BJ (cell line): ENCODE measurements around the gene SMIM7. TPM values are rescaled to one million over a fixed set of nuclear protein-coding genes. Genes with fewer than 3 reads are reported as not detected.

Experiments used
- CTCF ChIA-PET: fragments of 350-600 bp; formaldehyde crosslinking; extraction: SDS; loops from one replicate; lab custom pipeline; 2021; ENCODE audit warnings: antibody characterized with exemption, inconsistent platforms; lab: Yijun Ruan, JAX
- POLR2A ChIA-PET: fragments of 300-600 bp; sonication (Branson Sonifier 250); formaldehyde crosslinking; extraction: SDS; loops from one replicate; lab custom pipeline; 2021; ENCODE audit warnings: antibody characterized with exemption; lab: Charles Lee
- DNase-seq: peaks from one replicate; pipeline ENCODE4 v3.0.0-alpha.2; 2011; ENCODE audit warnings: low read depth
- H3K27me3 ChIP-seq: 2 replicates; pipeline ENCODE4 v1.6.0; 2011; ENCODE audit warnings: low read length; ENCODE audit not compliant: control insufficient read depth, insufficient read depth
- H3K36me3 ChIP-seq: 2 replicates; pipeline ENCODE4 v1.5.1; 2011; ENCODE audit warnings: low read length; ENCODE audit not compliant: control insufficient read depth, insufficient read depth
- H3K4me3 ChIP-seq: 2 replicates; pipeline ENCODE4 v1.5.1; 2011; ENCODE audit warnings: low read depth, mild to moderate bottlenecking, control low read depth, low read length
- CTCF ChIP-seq: IDR thresholded peaks from 2 replicates; pipeline ENCODE4 v1.5.1; 2011; ENCODE audit warnings: low read depth, mild to moderate bottlenecking, control low read depth, inconsistent platforms, low read length, moderate library complexity; ENCODE audit not compliant: insufficient read depth
- polyA minus RNA-seq: library from RNA; depleted of rRNA, polyadenylated mRNA; stranded (reverse); fragments of >200 nt; gene quantifications from 2 replicates; pipeline ENCODE4 v1.2.3, GENCODE V29; 2011; rRNA and poly(A)+ RNA removed
- polyA plus RNA-seq: library from polyadenylated mRNA; depleted of rRNA; stranded (reverse); fragments of >200 nt; gene quantifications from 2 replicates; pipeline ENCODE4 v1.2.3, GENCODE V29; 2011; rRNA removed

SMIM7 gene
- polyA plus RNA-seq (61.4 and 104 TPM in 2 replicates), polyA minus RNA-seq (22.1 and 29.9 TPM in 2 replicates)

DNA sequence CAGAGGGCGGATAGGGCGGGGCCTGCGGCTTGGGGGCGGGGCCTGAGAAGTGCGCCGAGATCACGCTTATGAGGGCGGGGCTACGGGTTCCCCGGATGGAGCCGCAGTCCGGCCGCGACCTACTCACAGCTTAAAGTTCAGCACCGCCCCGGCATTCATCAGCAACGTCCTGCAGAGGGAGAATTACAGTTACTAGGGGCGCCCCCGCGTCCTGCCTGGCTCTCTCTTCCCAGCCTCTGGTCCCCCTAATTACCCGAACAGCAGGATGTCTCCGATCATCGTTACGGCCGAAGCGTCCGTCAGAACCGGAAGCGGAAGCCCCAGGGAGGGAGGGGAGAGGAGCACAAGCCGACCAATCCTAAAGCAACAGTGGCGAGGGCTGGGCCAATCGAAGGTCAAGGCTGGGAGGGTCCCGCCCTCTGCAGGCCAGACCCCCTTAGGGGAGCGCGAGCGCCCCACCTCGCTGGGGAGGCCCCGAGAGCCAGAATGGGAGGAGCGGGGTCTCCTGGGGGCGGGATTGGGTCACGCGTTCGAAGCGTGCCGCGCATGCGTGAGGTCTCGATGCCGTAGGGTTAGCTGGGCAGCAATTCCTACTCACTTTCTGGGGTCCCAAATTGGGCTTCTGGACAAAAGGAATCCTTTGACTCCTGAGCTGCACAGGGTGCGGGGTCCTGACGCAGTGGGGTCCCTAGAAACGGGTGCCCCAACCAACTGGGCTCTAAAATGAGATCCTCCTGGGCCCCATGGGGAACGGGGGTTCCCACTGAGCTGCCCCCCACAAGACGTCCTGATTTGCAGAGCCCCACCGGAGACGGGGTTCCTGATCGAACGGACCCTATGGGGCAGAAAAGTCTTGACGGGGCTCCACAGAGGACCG lies at the start of gene SMIM7:
SMIM7 (minus strand) TSS at position 313 of the 877 bp plus-strand sequence; CDS start at position 279, 34 bp downstream.
- Histone ChIP-seq H3K27me3 (peaks cover 2% of the 10 kb centered on the region; the same call in 1 of the 2 replicates), H3K36me3 (peaks cover 16% of the 10 kb centered on the region), H3K4me3 (peak within 1 kb of the TSS; percentile 73)
- peak; percentile 90 for DNase-seq
- CTCF ChIA-PET, result interaction anchor here (0.7 to 1.5 kb wide), 3 partner anchors 14 to 429 kb away, joined by 3 to 4 read pairs (median 3); no protein-coding TSS in a partner anchor
- TF ChIP-seq CTCF, result peak; percentile 29
- POLR2A ChIA-PET, result interaction anchor here (0.5 to 1.0 kb wide), 4 partner anchors 19 to 346 kb away, joined by 3 to 7 read pairs (median 4); partner anchors contain the start of gene MED26

DNA sequence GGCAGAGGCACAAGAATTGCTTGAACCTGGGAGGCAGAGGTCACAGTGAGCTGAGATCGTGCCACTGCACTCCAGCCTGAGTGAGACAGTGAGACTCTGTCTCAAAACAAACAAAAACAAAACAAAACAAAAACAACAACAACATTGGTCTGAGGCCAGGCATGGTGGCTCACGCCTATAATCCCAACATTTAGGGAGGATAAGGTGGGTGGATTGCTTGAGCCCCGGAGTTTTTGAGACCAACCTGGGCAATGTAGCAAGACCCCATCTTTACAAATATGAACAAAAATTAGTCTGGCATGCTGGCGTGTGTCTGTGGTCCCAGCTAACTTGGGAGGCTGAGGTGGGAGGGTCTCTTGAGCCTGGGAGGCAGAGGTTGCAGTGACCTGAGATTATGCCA lies 43.7 kb upstream of the SMIM7 start:
- peaks cover 4% of the 10 kb centered on the region; the same call in 1 of the 2 replicates for H3K27me3 ChIP-seq
- CTCF ChIA-PET, result interaction anchor here (5.8 kb wide), 1 partner anchor 12 kb away, joined by 21 read pairs; no protein-coding TSS in a partner anchor
- no peaks in the 10 kb centered on the region for H3K36me3 ChIP-seq
- no peak overlapping the region for H3K4me3 ChIP-seq
- no peak for TF ChIP-seq CTCF
- DNase-seq, result no peak
- POLR2A ChIA-PET, result no interaction called here

GRCh38 chr19:16702123-16702522 lies 42.2 kb upstream of the SMIM7 start:
- Histone ChIP-seq H3K4me3 (no peak overlapping the region), H3K36me3 (no peaks in the 10 kb centered on the region), H3K27me3 (peaks cover 6% of the 10 kb centered on the region; the same call in 1 of the 2 replicates)
- CTCF ChIA-PET, result interaction anchor here (5.8 kb wide), 1 partner anchor 13 kb away, joined by 21 read pairs; no protein-coding TSS in a partner anchor
- TF ChIP-seq CTCF, result no peak
- peak; percentile 17 for DNase-seq
- POLR2A ChIA-PET, result no interaction called here

DNA sequence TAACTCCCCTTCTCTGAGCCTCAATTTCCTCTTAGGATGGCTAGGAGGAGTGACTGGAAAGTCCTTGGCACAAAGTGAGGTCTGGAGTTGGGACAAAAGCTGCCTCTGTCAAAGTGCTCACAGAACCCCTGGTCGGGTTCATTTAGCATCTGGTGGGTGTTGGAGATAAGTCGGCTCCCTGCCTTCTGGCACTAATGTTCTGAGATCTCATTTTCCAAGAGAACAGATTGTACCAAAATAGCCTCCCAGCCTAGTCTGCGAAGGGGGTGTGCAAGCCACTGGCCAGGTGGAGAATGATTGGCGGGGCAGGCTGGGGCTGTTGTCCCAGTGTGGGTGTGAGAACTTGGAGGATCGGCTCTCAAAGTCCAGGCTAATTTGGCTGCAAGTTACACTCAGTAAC lies 39.0 kb upstream of the SMIM7 start:
- POLR2A ChIA-PET, result no interaction called here
- peaks cover 6% of the 10 kb centered on the region; the same call in 1 of the 2 replicates for H3K27me3 ChIP-seq
- DNase-seq, result no peak
- no peak overlapping the region for H3K4me3 ChIP-seq
- no peaks in the 10 kb centered on the region for H3K36me3 ChIP-seq
- CTCF ChIA-PET, result interaction anchor here (0.7 to 1.1 kb wide), 3 partner anchors 13 to 784 kb away, joined by 3 read pairs; no protein-coding TSS in a partner anchor
- TF ChIP-seq CTCF, result no peak

GRCh38 chr19:16688084-16688483 lies 28.1 kb upstream of the SMIM7 start:
- no peak for DNase-seq
- TF ChIP-seq CTCF, result no peak
- POLR2A ChIA-PET, result no interaction called here
- Histone ChIP-seq H3K36me3 (no peaks in the 10 kb centered on the region), H3K27me3 (0 out of 2 replicates have a peak, but pooled peaks cover 1% of the 10 kb centered on the region), H3K4me3 (no peak overlapping the region)
- CTCF ChIA-PET, result no interaction called here
